Gastrocnemius medialis (tissue), 4 donors: ENCODE data around the gene ASAP3.

ENCODE experiments used
- CTCF ChIP-seq, 5 experiments: fragments of 450-650 bp in 3 of 5; fragments of 200-600 bp in 2 of 5; sonication (generic) in 2 of 5; IDR thresholded peaks in 4 of 5; conservative IDR thresholded peaks in 1 of 5; 1 replicate in 4 of 5; 2 replicates in 1 of 5; pipeline ENCODE4 v1.5.1; 2016 to 2019; ENCODE audit warnings: antibody characterized with exemption in 5 of 5, mild to moderate bottlenecking in 3 of 5, moderate library complexity in 3 of 5
- POLR2A ChIP-seq, 2 donors: fragments of 450-650 bp; IDR thresholded peaks; one replicate each; pipeline ENCODE4 v1.6.1; 2017; ENCODE audit warnings: antibody characterized with exemption in 2 of 2, mild to moderate bottlenecking in 2 of 2, moderate library complexity in 2 of 2

- TF ChIP-seq POLR2A (IDR thresholded peaks at IDR 0.05) (no peak), CTCF (IDR thresholded peaks at IDR 0.05 in 4 of 5, conservative IDR thresholded peaks at IDR 0.05 in 1 of 5) (no peak)
Measured at GRCh38 chr1:23473037-23473800, 10.8 kb downstream of the ASAP3 start.
